ENCODE data around the gene SYNDIG1. TPM values are rescaled to one million over a fixed set of nuclear protein-coding genes. Genes with fewer than 3 reads are reported as not detected.

Gene SYNDIG1
- total RNA-seq, 1 experiment from 2014 or later = 5.4 TPM

DNA sequence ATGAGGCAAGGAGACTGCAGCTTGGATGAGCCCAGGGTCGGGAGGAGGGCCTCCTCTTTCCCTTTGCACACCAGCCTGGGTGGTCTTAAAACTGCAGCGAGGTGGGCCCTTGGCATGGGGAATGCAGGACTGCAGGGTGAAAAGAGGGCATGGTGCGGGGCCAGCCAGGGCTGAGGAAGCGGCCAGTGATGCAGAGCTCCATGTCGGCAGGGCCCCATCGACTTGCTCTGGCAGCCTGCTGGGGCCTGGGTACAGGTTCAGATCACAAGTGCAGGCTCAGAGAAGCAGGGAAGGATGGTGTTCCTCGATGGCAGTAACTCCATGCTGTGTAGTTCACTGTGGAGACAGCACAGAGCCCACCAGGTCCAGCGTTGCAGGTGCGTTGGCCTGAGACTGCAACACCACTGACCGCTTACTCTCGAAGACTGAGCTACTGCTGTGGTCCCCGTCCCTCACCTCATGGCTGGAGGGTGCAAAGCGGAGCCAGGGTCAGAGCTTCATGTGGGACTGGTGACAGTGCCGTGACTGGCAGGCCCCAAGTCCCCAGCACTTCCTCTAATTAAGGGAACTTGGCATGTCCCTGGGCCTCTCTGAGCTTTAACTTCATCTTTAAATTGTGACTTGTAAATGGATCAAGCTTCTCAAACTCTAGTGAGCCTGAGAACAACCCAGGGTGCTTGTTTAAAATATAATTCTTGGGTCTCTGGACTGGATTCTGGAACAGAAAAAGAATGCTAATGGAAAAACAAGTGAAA, 223.2 kb downstream of the SYNDIG1 start:
- H3K36me3 Mint-ChIP-seq (ENCODE audit: insufficient read depth in 1 of 3, low read depth in 3 of 3) = no peaks in the 10 kb centered on the region; a peak in 1 of 7 replicates
- Histone ChIP-seq H3K9ac (ENCODE audit: extremely low read depth, insufficient read length, low read length) (no peak overlapping the region), H3K9me3 (ENCODE audit: control insufficient read depth, low read depth, low read length) (no peaks in the 10 kb centered on the region), H4K20me1 (ENCODE audit: control insufficient read depth, insufficient read depth, insufficient read length) (no peaks in the 10 kb centered on the region), H3K23me2 (ENCODE audit: insufficient read length, low read depth, low read length, poor library complexity, severe bottlenecking) (no peaks in the 10 kb centered on the region), H3K23ac (ENCODE audit: insufficient read length, low read depth, low read length) (no peak overlapping the region), H2BK15ac (ENCODE audit: low read depth, low read length) (no peak overlapping the region), H3K79me1 (ENCODE audit: insufficient read depth, low read depth, low read length, poor library complexity, severe bottlenecking) (no peaks in the 10 kb centered on the region), H4K5ac (ENCODE audit: insufficient read length, low read depth, low read length) (no peak overlapping the region), H3K56ac (ENCODE audit: insufficient read length, low read depth, low read length) (no peak overlapping the region), H4K8ac (replicated peaks; ENCODE audit: insufficient read length, low read depth, low read length) (no peak overlapping the region), H2BK12ac (ENCODE audit: insufficient read length, low read depth, low read length) (no peak overlapping the region), H3K27me3 (ENCODE audit: insufficient read depth, low read length) (no peaks in the 10 kb centered on the region), H2BK5ac (ENCODE audit: insufficient read length, low read length) (no peak overlapping the region), H3K14ac (ENCODE audit: insufficient read depth, low read length) (no peak overlapping the region), H3T11ph (ENCODE audit: low read length) (no peak overlapping the region), H3K4me1 (ENCODE audit: insufficient read depth, low read length) (no peaks in the 10 kb centered on the region), H4K91ac (ENCODE audit: insufficient read length, low read depth, low read length) (no peak overlapping the region), H2AFZ (ENCODE audit: low read length) (no peak overlapping the region), H2AK5ac (ENCODE audit: insufficient read length, low read length) (no peak overlapping the region), H3K27ac (ENCODE audit: insufficient read length, low read depth, low read length) (no peak overlapping the region), H2BK120ac (ENCODE audit: low read depth, low read length, poor library complexity, severe bottlenecking) (no peak overlapping the region), H3K79me2 (ENCODE audit: insufficient read depth, low read length) (no peaks in the 10 kb centered on the region), H2BK20ac (ENCODE audit: low read depth, low read length, poor library complexity, severe bottlenecking) (no peak overlapping the region), H3K4me2 (ENCODE audit: insufficient read depth, insufficient read length, low read length) (no peak overlapping the region), H3K4ac (ENCODE audit: low read depth, low read length) (no peak overlapping the region), H3K18ac (ENCODE audit: insufficient read length, low read depth, low read length) (no peak overlapping the region)
- TF ChIP-seq, protein P1, sequence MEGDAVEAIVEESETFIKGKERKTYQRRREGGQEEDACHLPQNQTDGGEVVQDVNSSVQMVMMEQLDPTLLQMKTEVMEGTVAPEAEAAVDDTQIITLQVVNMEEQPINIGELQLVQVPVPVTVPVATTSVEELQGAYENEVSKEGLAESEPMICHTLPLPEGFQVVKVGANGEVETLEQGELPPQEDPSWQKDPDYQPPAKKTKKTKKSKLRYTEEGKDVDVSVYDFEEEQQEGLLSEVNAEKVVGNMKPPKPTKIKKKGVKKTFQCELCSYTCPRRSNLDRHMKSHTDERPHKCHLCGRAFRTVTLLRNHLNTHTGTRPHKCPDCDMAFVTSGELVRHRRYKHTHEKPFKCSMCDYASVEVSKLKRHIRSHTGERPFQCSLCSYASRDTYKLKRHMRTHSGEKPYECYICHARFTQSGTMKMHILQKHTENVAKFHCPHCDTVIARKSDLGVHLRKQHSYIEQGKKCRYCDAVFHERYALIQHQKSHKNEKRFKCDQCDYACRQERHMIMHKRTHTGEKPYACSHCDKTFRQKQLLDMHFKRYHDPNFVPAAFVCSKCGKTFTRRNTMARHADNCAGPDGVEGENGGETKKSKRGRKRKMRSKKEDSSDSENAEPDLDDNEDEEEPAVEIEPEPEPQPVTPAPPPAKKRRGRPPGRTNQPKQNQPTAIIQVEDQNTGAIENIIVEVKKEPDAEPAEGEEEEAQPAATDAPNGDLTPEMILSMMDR (conservative IDR thresholded peaks at IDR 0.05) = no peak
- peaks cover 0 to 3% of the 10 kb centered on the region in 2 experiments; a peak in 3 of 5 replicates for H3K9me3 Mint-ChIP-seq
- H3K4me1 Mint-ChIP-seq = no peaks in the 10 kb centered on the region; a peak in 1 of 4 replicates
- WGBS (ENCODE audit: extremely low coverage, insufficient read length, low lambda C conversion rate) = no CpG with 5 or more reads among the region's 14 CpGs
- peaks cover 7% of the 10 kb centered on the region; the same call in 1 of the 2 replicates for H3K27me3 Mint-ChIP-seq (ENCODE audit: low read depth)
- H3K4me3 Mint-ChIP-seq = no peak overlapping the region
- H3K27ac Mint-ChIP-seq = peak overlapping the region in 1 of 3 experiments; percentile 79; a peak in 1 of 7 replicates
- DNase-seq = peak; percentile 17
